DMS153 treated with DMSO at 0.1 percent for 48 hours (cell line): ENCODE data around the gene IBA57.
"Not testable (repeated sequence)": the region's sequence is repeated elsewhere in the genome, so short reads cannot be mapped to it uniquely, and the experiment has no call there.

Source experiments
- DNase-seq: peaks from one replicate; lab custom pipeline; 2025; ENCODE audit not compliant: unreplicated experiment; lab: John Stamatoyannopoulos, UW

Gene IBA57

GRCh38 chr1:228224198-228225164 is 58.9 kb downstream of the IBA57 start:
- no peak for DNase-seq

DNA sequence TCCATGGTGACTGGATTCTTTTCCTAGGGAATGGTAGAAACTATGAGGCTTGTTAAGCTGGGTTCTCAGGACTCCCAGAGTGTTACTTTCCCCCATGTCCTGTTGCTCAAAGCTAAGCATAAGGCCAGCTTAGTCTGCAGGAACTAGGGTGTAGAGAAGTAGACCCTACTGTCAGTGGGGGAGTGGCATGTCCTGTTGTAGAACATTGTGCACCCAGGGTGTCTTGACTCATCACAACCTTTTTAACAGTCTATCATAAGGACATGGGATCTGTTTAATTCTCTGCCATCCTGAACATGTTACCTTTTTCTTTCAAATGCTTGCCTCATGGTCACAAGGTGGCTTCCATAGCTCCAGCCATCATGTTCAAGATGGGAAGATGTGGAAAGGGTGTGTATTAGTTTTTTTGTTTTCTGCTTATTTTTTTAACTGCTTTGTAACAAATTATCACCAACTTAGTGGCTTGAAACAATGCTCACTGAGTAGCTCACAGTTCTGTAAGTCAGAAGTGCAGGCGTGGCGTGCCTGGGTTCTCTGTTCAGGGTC is 59.6 kb downstream of the IBA57 start:
- no peak for DNase-seq

DNA sequence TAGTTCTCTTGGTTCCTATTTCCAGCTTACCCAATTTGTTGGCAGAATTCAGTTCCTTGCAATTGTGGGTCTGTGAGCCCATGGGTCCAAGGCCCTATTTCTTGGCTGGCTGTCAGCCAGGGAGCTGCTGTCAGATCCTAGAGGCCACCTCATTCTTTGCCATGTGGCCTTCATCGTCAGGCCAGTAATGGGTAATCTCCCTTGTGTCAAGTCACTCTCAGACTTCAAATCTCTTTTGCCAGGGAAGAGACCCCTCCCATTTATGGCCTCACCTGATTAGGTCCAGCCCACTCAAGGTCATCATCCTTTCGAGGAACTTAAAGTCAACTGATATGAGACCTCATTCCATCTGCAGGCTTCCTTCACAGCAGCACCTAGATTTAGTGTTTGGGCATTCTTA is 60.1 kb downstream of the IBA57 start:
- DNase-seq = no peak

DNA sequence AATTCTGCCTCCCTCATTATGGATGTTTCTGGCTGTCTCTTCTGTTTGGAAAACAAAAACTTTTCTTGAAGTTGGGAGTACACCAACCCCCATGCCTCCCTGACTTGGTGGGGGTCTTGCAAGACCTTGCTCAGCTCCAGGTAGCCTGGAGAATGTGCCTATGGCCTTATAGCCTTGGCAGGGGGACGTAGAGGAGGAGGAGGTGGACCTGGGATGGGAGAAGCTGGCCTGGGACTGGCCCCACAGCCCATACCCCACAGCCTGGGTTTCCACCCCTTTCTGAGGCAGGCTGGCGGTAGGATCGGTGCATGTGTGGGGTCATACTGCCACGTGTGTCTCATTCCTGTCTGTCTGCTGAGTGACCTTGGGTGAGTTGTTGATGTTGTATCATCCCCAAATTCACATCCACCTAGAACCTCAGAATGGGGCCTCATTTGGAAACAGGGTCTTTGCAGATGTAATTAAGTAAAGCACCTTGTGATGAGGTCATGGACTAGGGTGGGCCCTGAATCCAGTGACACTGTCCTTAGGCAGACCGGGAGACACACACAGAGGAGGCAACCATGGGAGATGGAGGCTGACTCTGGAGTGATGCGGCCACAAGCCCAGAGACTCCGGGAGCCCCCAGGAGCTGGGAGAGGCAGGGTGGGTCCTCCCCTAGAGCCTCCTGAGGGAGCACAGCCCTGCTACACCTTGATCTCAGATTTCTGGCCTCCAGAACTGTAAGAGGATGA is 60.7 kb downstream of the IBA57 start:
- DNase-seq = no peak

GRCh38 chr1:228226956-228227791 is 61.6 kb downstream of the IBA57 start:
- DNase-seq = no peak

GRCh38 chr1:228228147-228228546 is 62.5 kb downstream of the IBA57 start:
- DNase-seq = not testable (repeated sequence)

DNA sequence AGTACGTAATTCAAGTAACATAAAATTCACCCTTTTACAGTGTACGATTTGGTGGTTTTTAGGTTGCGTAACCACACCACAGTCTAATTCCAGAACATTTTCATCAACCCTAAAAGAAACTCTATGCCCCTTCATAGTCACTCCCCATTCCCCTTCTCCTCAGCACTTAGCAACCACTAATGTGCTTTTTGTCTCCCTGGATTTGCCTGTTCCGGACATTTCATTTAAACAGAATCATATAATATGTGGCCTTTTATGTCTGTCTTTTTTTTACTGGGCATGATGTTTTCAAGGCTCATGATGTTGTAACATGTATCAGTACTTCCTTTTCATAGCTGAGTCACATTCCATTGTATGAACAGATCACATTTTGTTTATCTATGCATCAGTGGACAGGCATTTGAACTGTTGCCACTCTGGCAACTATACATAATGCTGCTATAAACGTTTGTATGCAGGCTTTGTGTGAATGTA is 63.0 kb downstream of the IBA57 start:
- DNase-seq = no peak

DNA sequence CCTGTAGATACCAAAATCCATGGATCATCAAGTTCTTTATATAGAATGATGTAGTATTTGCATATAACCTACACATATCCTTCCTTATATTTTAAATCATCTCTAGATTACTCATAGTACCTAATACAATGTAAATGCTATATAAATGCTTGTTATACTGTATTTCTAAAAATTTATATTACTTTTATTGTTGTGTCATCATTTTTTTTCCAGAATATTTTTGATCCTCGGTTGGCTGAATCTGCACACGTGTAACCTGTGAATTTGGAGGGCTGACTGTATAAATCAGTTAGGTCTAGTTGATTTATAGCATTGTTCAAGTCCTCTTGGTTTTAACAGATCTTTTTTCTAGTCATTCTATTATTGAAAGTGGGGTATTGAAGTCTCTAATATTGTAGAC is 65.6 kb downstream of the IBA57 start:
- no peak for DNase-seq
